Loucy (cell line): ENCODE data around the gene LRRC26.

Experiments used
- H2AFZ ChIP-seq: fragments of 200-600 bp; sonication (generic); 2 replicates; pipeline ENCODE4 v1.6.0; 2016; ENCODE audit warnings: antibody characterized with exemption, mild to moderate bottlenecking, low read length, moderate library complexity
- H3F3A ChIP-seq: fragments of 200-600 bp; 2 replicates; pipeline ENCODE4 v1.6.0; 2016; ENCODE audit warnings: antibody characterized with exemption, low read depth, mild to moderate bottlenecking
- H3K27me3 ChIP-seq: fragments of 200-600 bp; sonication (generic); 2 replicates; pipeline ENCODE4 v1.6.1; 2014; ENCODE audit warnings: low read length, mild to moderate bottlenecking; ENCODE audit not compliant: insufficient read depth, poor library complexity, severe bottlenecking
- H3K36me3 ChIP-seq: fragments of 200-600 bp; sonication (generic); 2 replicates; pipeline ENCODE4 v1.6.1; 2016; ENCODE audit warnings: low read length; ENCODE audit not compliant: insufficient read depth
- H3K4me1 ChIP-seq: fragments of 200-600 bp; sonication (generic); 2 replicates; pipeline ENCODE4 v1.5.1; 2014; ENCODE audit warnings: low read length, mild to moderate bottlenecking; ENCODE audit not compliant: insufficient read depth, poor library complexity, severe bottlenecking
- H3K4me2 ChIP-seq: fragments of 200-600 bp; sonication (generic); 2 replicates; pipeline ENCODE4 v1.6.0; 2014; ENCODE audit warnings: antibody characterized with exemption, low read length, low read depth, mild to moderate bottlenecking; ENCODE audit not compliant: poor library complexity, severe bottlenecking
- H3K4me3 ChIP-seq: fragments of 200-600 bp; sonication (generic); 2 replicates; pipeline ENCODE4 v1.5.1; 2014; ENCODE audit warnings: low read length, mild to moderate bottlenecking, mixed read lengths; ENCODE audit not compliant: poor library complexity, severe bottlenecking
- H3K79me2 ChIP-seq: fragments of 200-600 bp; sonication (generic); 2 replicates; pipeline ENCODE4 v1.6.1; 2014; ENCODE audit warnings: low read length; ENCODE audit not compliant: insufficient read depth
- H3K9ac ChIP-seq: fragments of 200-600 bp; sonication (generic); 2 replicates; pipeline ENCODE4 v1.6.0; 2014; ENCODE audit warnings: mild to moderate bottlenecking, low read depth, low read length, moderate library complexity; ENCODE audit not compliant: poor library complexity, severe bottlenecking
- H3K9me2 ChIP-seq: fragments of 200-600 bp; sonication (generic); replicated peaks from 2 replicates; pipeline ENCODE4 v1.6.1; 2016; ENCODE audit warnings: low read depth, low read length, mixed read lengths
- H3K9me3 ChIP-seq: fragments of 200-600 bp; sonication (generic); 2 replicates; pipeline ENCODE4 v1.6.1; 2014; ENCODE audit warnings: mild to moderate bottlenecking, antibody characterized with exemption, low read length, low read depth; ENCODE audit not compliant: insufficient read depth
- H4K20me1 ChIP-seq: fragments of 200-600 bp; sonication (generic); 2 replicates; pipeline ENCODE4 v1.6.0; 2014; ENCODE audit warnings: antibody characterized with exemption, low read length, mild to moderate bottlenecking; ENCODE audit not compliant: insufficient read depth, poor library complexity, severe bottlenecking
- CTCF ChIP-seq: fragments of 200-600 bp; sonication (generic); conservative IDR thresholded peaks from 2 replicates; pipeline ENCODE4 v1.5.1; 2014; ENCODE audit warnings: mild to moderate bottlenecking, antibody characterized with exemption, low read length
- EZH2phosphoT487 ChIP-seq: fragments of 200-600 bp; IDR thresholded peaks from 2 replicates; pipeline ENCODE4 v1.6.1; 2018; ENCODE audit warnings: antibody characterized with exemption, mild to moderate bottlenecking, moderate library complexity, borderline replicate concordance

Gene LRRC26

GRCh38 chr9:137179761-137180160 lies 9.9 kb upstream of the LRRC26 start:
- no peaks in the 10 kb centered on the region for H3K79me2 ChIP-seq
- no peaks in the 10 kb centered on the region for H3K4me1 ChIP-seq
- no peak overlapping the region for H3K4me2 ChIP-seq
- no peaks in the 10 kb centered on the region for H3F3A ChIP-seq
- H3K36me3 ChIP-seq = peaks cover 23% of the 10 kb centered on the region; the same call in 1 of the 2 replicates
- no peak overlapping the region for H3K9ac ChIP-seq
- no peak overlapping the region for H2AFZ ChIP-seq
- H4K20me1 ChIP-seq = no peaks in the 10 kb centered on the region
- TF ChIP-seq EZH2phosphoT487 = no peak
- no peak for TF ChIP-seq CTCF
- no peaks in the 10 kb centered on the region for H3K27me3 ChIP-seq
- no peaks in the 10 kb centered on the region for H3K9me2 ChIP-seq
- H3K4me3 ChIP-seq = no peak overlapping the region
- H3K9me3 ChIP-seq = no peaks in the 10 kb centered on the region

GRCh38 chr9:137178939-137179630 lies 9.2 kb upstream of the LRRC26 start:
- no peak for TF ChIP-seq EZH2phosphoT487
- TF ChIP-seq CTCF = no peak
- H2AFZ ChIP-seq = no peak overlapping the region
- H3K27me3 ChIP-seq = no peaks in the 10 kb centered on the region
- no peak overlapping the region for H3K4me2 ChIP-seq
- H3K4me1 ChIP-seq = no peaks in the 10 kb centered on the region
- no peaks in the 10 kb centered on the region for H4K20me1 ChIP-seq
- no peaks in the 10 kb centered on the region for H3K9me2 ChIP-seq
- H3K36me3 ChIP-seq = peaks cover 23% of the 10 kb centered on the region; the same call in 1 of the 2 replicates
- no peak overlapping the region for H3K9ac ChIP-seq
- H3K4me3 ChIP-seq = no peak overlapping the region
- no peaks in the 10 kb centered on the region for H3F3A ChIP-seq
- H3K9me3 ChIP-seq = no peaks in the 10 kb centered on the region
- no peaks in the 10 kb centered on the region for H3K79me2 ChIP-seq

GRCh38 chr9:137178201-137178938 lies 8.5 kb upstream of the LRRC26 start:
- Histone ChIP-seq H3F3A (no peaks in the 10 kb centered on the region), H3K9me3 (no peaks in the 10 kb centered on the region), H3K79me2 (no peaks in the 10 kb centered on the region), H2AFZ (no peak overlapping the region), H3K9me2 (no peaks in the 10 kb centered on the region), H3K4me3 (no peak overlapping the region), H3K27me3 (no peaks in the 10 kb centered on the region), H4K20me1 (no peaks in the 10 kb centered on the region), H3K36me3 (peaks cover 21% of the 10 kb centered on the region; the same call in 1 of the 2 replicates), H3K9ac (no peak overlapping the region), H3K4me2 (no peak overlapping the region), H3K4me1 (no peaks in the 10 kb centered on the region)
- TF ChIP-seq EZH2phosphoT487 = no peak
- no peak for TF ChIP-seq CTCF
